ENCODE measurements around the gene LRRC8A. TPM values are rescaled to one million over a fixed set of nuclear protein-coding genes. Genes with fewer than 3 reads are reported as not detected.

LRRC8A gene
- total and polyA plus RNA-seq, 2 of the 8 experiments (the other 6 are each of a cell fraction or from before 2014, with no cell fraction given), result 103 to 111 TPM

DNA sequence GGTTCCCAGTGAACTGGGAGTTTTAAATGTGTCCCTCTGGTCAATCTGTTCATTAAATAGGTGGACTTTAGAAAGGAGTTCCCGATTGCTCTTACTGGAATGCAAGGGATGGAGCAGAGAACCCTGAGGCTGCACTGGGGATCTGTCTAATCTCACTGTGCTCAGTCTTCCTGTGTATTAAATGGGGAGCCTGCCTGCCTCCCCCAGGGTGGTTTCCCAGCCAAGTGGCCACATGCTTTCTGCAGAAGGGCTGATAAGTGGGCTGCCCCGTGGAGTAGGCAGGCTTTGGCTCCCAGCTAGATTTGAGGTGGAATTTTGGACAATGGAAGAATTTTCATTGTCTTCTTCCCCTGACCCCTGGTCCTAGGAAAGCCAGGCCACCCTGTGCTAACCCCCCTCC is 24.8 kb downstream of the LRRC8A start (continued):
- TF ChIP-seq KDM5A (IDR thresholded peaks at IDR 0.05; ENCODE audit: low read length) (no peak), BRCA1 (IDR thresholded peaks at IDR 0.05; ENCODE audit: low read depth, low read length) (no peak)
